Esophagus muscularis mucosa (tissue), 4 donors: ENCODE data around the gene MEIS3. TPM values are rescaled to one million over a fixed set of nuclear protein-coding genes. Genes with fewer than 3 reads are reported as not detected.

Source experiments
- DNase-seq: peaks from one replicate; pipeline ENCODE4 v3.0.0-alpha.2; 2017; ENCODE audit errors: extremely low spot score
- H3K27ac ChIP-seq, 4 donors: fragments of 200-600 bp; sonication (generic); replicated peaks in 1 of 4; 1 replicate in 3 of 4; 2 replicates in 1 of 4; pipeline ENCODE4 v1.5.1; 2016 to 2019; ENCODE audit warnings: mild to moderate bottlenecking in 1 of 4
- H3K27me3 ChIP-seq, 4 donors: fragments of 200-600 bp; sonication (generic); one replicate each; pipeline versions ENCODE4 v1.5.1 to v1.6.0; 2016 to 2019
- H3K36me3 ChIP-seq, 4 donors: fragments of 200-600 bp; sonication (generic); one replicate each; pipeline ENCODE4 v1.5.1; 2016 to 2019
- H3K4me1 ChIP-seq, 4 donors: fragments of 200-600 bp; sonication (generic); one replicate each; pipeline ENCODE4 v1.5.1; 2016 to 2019
- H3K4me3 ChIP-seq, 4 donors: fragments of 200-600 bp; sonication (generic); 1 replicate in 2 of 4; 2 replicates in 2 of 4; pipeline ENCODE4 v1.5.1; 2016 to 2019; ENCODE audit warnings: mild to moderate bottlenecking in 4 of 4, moderate library complexity in 1 of 4
- H3K9me3 ChIP-seq, 4 donors: fragments of 200-600 bp; sonication (generic); 1 replicate in 3 of 4; 2 replicates in 1 of 4; pipeline ENCODE4 v1.5.1; 2016 to 2019
- CTCF ChIP-seq, 3 experiments: fragments of 200-600 bp in 2 of 3; fragments of 450-650 bp in 1 of 3; sonication (generic) in 2 of 3; IDR thresholded peaks; one replicate each; pipeline ENCODE4 v1.5.1; 2017 to 2019; ENCODE audit warnings: antibody characterized with exemption in 3 of 3, mild to moderate bottlenecking in 2 of 3, moderate library complexity in 1 of 3
- EP300 ChIP-seq: sonication (generic); formaldehyde crosslinking; IDR thresholded peaks from one replicate; pipeline ENCODE4 v1.6.1; 2017; ENCODE audit warnings: antibody characterized with exemption
- POLR2A ChIP-seq: fragments of 450-650 bp; IDR thresholded peaks from one replicate; pipeline ENCODE4 v1.6.1; 2017; ENCODE audit warnings: antibody characterized with exemption, moderate library complexity, mild to moderate bottlenecking, low read depth
- POLR2AphosphoS5 ChIP-seq, 2 donors: sonication (generic); formaldehyde crosslinking; IDR thresholded peaks; one replicate each; pipeline ENCODE4 v1.6.1; 2017; ENCODE audit warnings: antibody characterized with exemption in 2 of 2
- WGBS: methylation state at CpG from one replicate; pipeline ENCODE4 v1.1.5; 2018; 5-methylcytosine and 5-hydroxymethylcytosine counted together
- intact Hi-C: fragments of 100-400 bp; cut with DNase I; formaldehyde crosslinking; loops from one replicate; pipeline ENCODE4 v1.15.1; 2023
- total RNA-seq, 4 donors: library from RNA; depleted of rRNA; stranded (reverse); fragments of >200 nt; gene quantifications; one replicate each; pipeline versions ENCODE4 v1.1.0 to v1.2.1, GENCODE V29; 2016

The MEIS3 gene
- total RNA-seq, 4 donors from 2014 or later = 22.8 to 33.2 (median 30.7) TPM

GRCh38 chr19:47437500-47437899 is 18.2 kb upstream of the MEIS3 start:
- Histone ChIP-seq H3K4me3 (no peak overlapping the region), H3K9me3 (no peaks in the 10 kb centered on the region), H3K27ac (no peak overlapping the region), H3K4me1 (peaks cover 0 to 10% (median 6%) of the 10 kb centered on the region in 4 donors), H3K27me3 (peaks cover 0 to 54% (median 0%) of the 10 kb centered on the region in 4 donors), H3K36me3 (no peaks in the 10 kb centered on the region)
- TF ChIP-seq POLR2A = no peak
- no peak for TF ChIP-seq POLR2AphosphoS5 (IDR thresholded peaks at IDR 0.05)
- TF ChIP-seq CTCF (IDR thresholded peaks at IDR 0.05) = no peak
- no peak for TF ChIP-seq EP300
- no peak for DNase-seq
- intact Hi-C loops = loop anchor here (2.0 to 10.0 kb wide), 4 partner anchors 45 to 347 kb away; partner anchors contain the start of gene KPTN
- 65% methylated on average over 9 of the region's 12 CpGs for WGBS

- peaks cover 0 to 54% (median 0%) of the 10 kb centered on the region in 4 donors for H3K27me3 ChIP-seq
Measured at GRCh38 chr19:47436712-47437401, 17.5 kb upstream of the MEIS3 start.

GRCh38 chr19:47435883-47436417 is 16.6 kb upstream of the MEIS3 start:
- Histone ChIP-seq H3K4me3 (no peak overlapping the region), H3K27me3 (peaks cover 0 to 60% (median 1%) of the 10 kb centered on the region in 4 donors), H3K4me1 (peaks cover 0 to 10% (median 6%) of the 10 kb centered on the region in 4 donors), H3K9me3 (no peaks in the 10 kb centered on the region), H3K36me3 (no peaks in the 10 kb centered on the region), H3K27ac (no peak overlapping the region)
- intact Hi-C loops = loop anchor here (1.0 to 10.0 kb wide), 5 partner anchors 46 to 349 kb away; partner anchors contain the start of gene KPTN
- DNase-seq = no peak
- TF ChIP-seq EP300 (no peak), POLR2AphosphoS5 (IDR thresholded peaks at IDR 0.05) (no peak)
- 80% methylated on average over 6 of the region's 6 CpGs for WGBS

More at GRCh38 chr19:47436712-47437401, 17.5 kb upstream of the MEIS3 start:
- TF ChIP-seq POLR2AphosphoS5 (IDR thresholded peaks at IDR 0.05) (peak in 1 of 2 donors; percentile 37), POLR2A (no peak), EP300 (no peak), CTCF (IDR thresholded peaks at IDR 0.05) (peak; percentile 84 to 94 (median 89))
- no peak overlapping the region for H3K4me3 ChIP-seq
- no peaks in the 10 kb centered on the region for H3K36me3 ChIP-seq
- intact Hi-C loops = loop anchor here (1.0 to 10.0 kb wide), 5 partner anchors 45 to 348 kb away; partner anchors contain the start of gene KPTN
- 52% methylated on average over 11 of the region's 17 CpGs for WGBS
- no peak overlapping the region for H3K27ac ChIP-seq
- DNase-seq = peak; percentile 94
- H3K4me1 ChIP-seq = peaks cover 0 to 10% (median 6%) of the 10 kb centered on the region in 4 donors
- H3K9me3 ChIP-seq = no peaks in the 10 kb centered on the region

- TF ChIP-seq POLR2AphosphoS5 (IDR thresholded peaks at IDR 0.05) = no peak
- TF ChIP-seq CTCF (IDR thresholded peaks at IDR 0.05) = no peak
- TF ChIP-seq EP300 = no peak
- TF ChIP-seq POLR2A = no peak
- WGBS = 64% methylated on average over 16 of the region's 16 CpGs
- Histone ChIP-seq H3K27me3 (peaks cover 3 to 68% (median 8%) of the 10 kb centered on the region in 4 donors), H3K36me3 (no peaks in the 10 kb centered on the region), H3K27ac (no peak overlapping the region), H3K9me3 (no peaks in the 10 kb centered on the region), H3K4me1 (peaks cover 4 to 15% (median 12%) of the 10 kb centered on the region in 4 donors), H3K4me3 (no peak overlapping the region)
- intact Hi-C loops = loop anchor here (5.0 to 10.0 kb wide), 3 partner anchors 47 to 350 kb away; partner anchors contain the start of gene KPTN
- DNase-seq = no peak
Measured at GRCh38 chr19:47435196-47435595, 15.9 kb upstream of the MEIS3 start.

- DNase-seq = no peak
- 80% methylated on average over 7 of the region's 7 CpGs for WGBS
- H3K27me3 ChIP-seq = peaks cover 5 to 79% (median 14%) of the 10 kb centered on the region in 4 donors
- peaks cover 11 to 24% (median 22%) of the 10 kb centered on the region in 4 donors for H3K4me1 ChIP-seq
- no peaks in the 10 kb centered on the region for H3K36me3 ChIP-seq
- TF ChIP-seq EP300 (no peak), CTCF (IDR thresholded peaks at IDR 0.05) (no peak), POLR2AphosphoS5 (IDR thresholded peaks at IDR 0.05) (no peak), POLR2A (no peak)
- no peaks in the 10 kb centered on the region for H3K9me3 ChIP-seq
- no peak overlapping the region for H3K4me3 ChIP-seq
- intact Hi-C loops = loop anchor here (10.0 kb wide), 2 partner anchors 161 to 351 kb away; no protein-coding TSS in a partner anchor
- no peak overlapping the region for H3K27ac ChIP-seq
Measured at GRCh38 chr19:47434088-47434487, 14.8 kb upstream of the MEIS3 start.
